ENCODE measurements around the gene AHSP. TPM values are rescaled to one million over a fixed set of nuclear protein-coding genes. Genes with fewer than 3 reads are reported as not detected.
"Not testable (repeated sequence)": the region's sequence is repeated elsewhere in the genome, so short reads cannot be mapped to it uniquely, and the experiment has no call there.

Gene AHSP
- polyA plus RNA-seq, 2 donors, result not detected

- WGBS, 2 donors, result 9 to 11% methylated on average over 55 to 57 of the region's 57 CpGs
- Histone ChIP-seq H3K9me3 (ENCODE audit: control insufficient read depth in 2 of 2, insufficient read depth in 1 of 2, low read depth in 1 of 2, low read length in 1 of 2) (no peaks in the 10 kb centered on the region), H3K27me3 (ENCODE audit: control insufficient read depth in 1 of 2, insufficient read depth in 2 of 2, low read length in 2 of 2) (no peaks in the 10 kb centered on the region), H3K27ac (ENCODE audit: low read depth in 2 of 2, low read length in 1 of 2) (no peak overlapping the region), H3K4me3 (ENCODE audit: low read depth in 1 of 2, low read length in 2 of 2) (peak overlapping the region; percentile 33 to 43), H3K36me3 (ENCODE audit: control insufficient read depth in 2 of 2, insufficient read depth in 2 of 2, low read length in 1 of 2) (no peaks in the 10 kb centered on the region), H3K4me1 (ENCODE audit: control insufficient read depth in 2 of 2, insufficient read depth in 2 of 2, low read length in 1 of 2) (peaks cover 0 to 3% of the 10 kb centered on the region in 2 donors)
These were observed 9.9 kb downstream of the AHSP start for GRCh38 chr16:31537362-31538242.

- not testable (repeated sequence) for H3K27ac ChIP-seq (ENCODE audit: low read depth in 2 of 2, low read length in 1 of 2); H3K36me3 ChIP-seq (ENCODE audit: control insufficient read depth in 2 of 2, insufficient read depth in 2 of 2, low read length in 1 of 2); H3K4me1 ChIP-seq (ENCODE audit: control insufficient read depth in 2 of 2, insufficient read depth in 2 of 2, low read length in 1 of 2); H3K4me3 ChIP-seq (ENCODE audit: low read depth in 1 of 2, low read length in 2 of 2); H3K27me3 ChIP-seq (ENCODE audit: control insufficient read depth in 1 of 2, insufficient read depth in 2 of 2, low read length in 2 of 2); H3K9me3 ChIP-seq (ENCODE audit: control insufficient read depth in 2 of 2, insufficient read depth in 1 of 2, low read depth in 1 of 2, low read length in 1 of 2)
- 71 to 72% methylated on average over 7 of the region's 7 CpGs for WGBS, 2 donors
These were observed 10.5 kb downstream of the AHSP start for GRCh38 chr16:31538243-31538598.

DNA sequence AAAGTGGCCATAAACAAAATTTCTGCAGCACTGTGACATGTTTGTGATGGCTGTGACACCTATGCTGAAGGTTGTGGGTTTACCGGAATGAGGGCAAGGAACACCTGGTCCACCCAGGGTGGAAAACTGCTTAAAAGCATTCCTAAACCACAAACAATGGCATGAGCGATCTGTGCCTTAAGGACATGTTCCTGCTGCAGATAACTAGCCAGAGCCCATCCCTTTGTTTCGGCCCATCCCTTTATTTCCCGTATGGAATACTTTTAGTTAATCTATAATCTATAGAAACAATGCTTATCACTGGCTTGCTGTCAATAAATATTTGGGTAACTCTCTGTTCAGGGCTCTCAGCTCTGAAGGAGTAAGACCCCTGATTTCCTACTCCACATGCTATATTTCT lies 12.1 kb downstream of the AHSP start:
- H3K9me3 ChIP-seq (ENCODE audit: control insufficient read depth in 2 of 2, insufficient read depth in 1 of 2, low read depth in 1 of 2, low read length in 1 of 2); H3K27ac ChIP-seq (ENCODE audit: low read depth in 2 of 2, low read length in 1 of 2); H3K27me3 ChIP-seq (ENCODE audit: control insufficient read depth in 1 of 2, insufficient read depth in 2 of 2, low read length in 2 of 2); H3K4me3 ChIP-seq (ENCODE audit: low read depth in 1 of 2, low read length in 2 of 2); H3K4me1 ChIP-seq (ENCODE audit: control insufficient read depth in 2 of 2, insufficient read depth in 2 of 2, low read length in 1 of 2); H3K36me3 ChIP-seq (ENCODE audit: control insufficient read depth in 2 of 2, insufficient read depth in 2 of 2, low read length in 1 of 2): not testable (repeated sequence)
- WGBS, 2 donors, result 81 to 83% methylated on average over 4 of the region's 4 CpGs

DNA sequence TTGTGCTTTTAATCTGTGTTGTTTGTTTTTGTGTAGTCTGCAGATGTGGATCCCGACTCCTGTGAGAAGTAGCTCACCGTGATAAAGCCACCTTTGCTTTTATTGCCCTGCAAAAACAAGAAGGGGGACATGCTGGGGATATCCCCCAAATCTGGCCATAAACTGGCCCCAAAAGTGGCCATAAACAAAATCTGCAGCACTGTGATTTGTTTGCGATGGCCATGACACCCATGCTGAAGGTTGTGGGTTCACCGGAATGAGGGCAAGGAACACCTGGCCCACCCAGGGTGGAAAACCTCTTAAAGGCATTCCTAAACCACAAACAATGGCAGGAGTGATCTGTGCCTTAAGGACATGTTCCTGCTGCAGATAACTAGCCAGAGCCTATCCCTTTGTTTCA lies 15.1 kb downstream of the AHSP start:
- Histone ChIP-seq H3K9me3 (ENCODE audit: control insufficient read depth in 2 of 2, insufficient read depth in 1 of 2, low read depth in 1 of 2, low read length in 1 of 2) (no peaks in the 10 kb centered on the region), H3K27me3 (ENCODE audit: control insufficient read depth in 1 of 2, insufficient read depth in 2 of 2, low read length in 2 of 2) (no peaks in the 10 kb centered on the region), H3K27ac (ENCODE audit: low read depth in 2 of 2, low read length in 1 of 2) (no peak overlapping the region), H3K4me1 (ENCODE audit: control insufficient read depth in 2 of 2, insufficient read depth in 2 of 2, low read length in 1 of 2) (no peaks in the 10 kb centered on the region), H3K36me3 (ENCODE audit: control insufficient read depth in 2 of 2, insufficient read depth in 2 of 2, low read length in 1 of 2) (no peaks in the 10 kb centered on the region), H3K4me3 (ENCODE audit: low read depth in 1 of 2, low read length in 2 of 2) (no peak overlapping the region)
- WGBS, 2 donors, result 92% methylated on average over 4 of the region's 4 CpGs

- Histone ChIP-seq H3K9me3 (ENCODE audit: control insufficient read depth in 2 of 2, insufficient read depth in 1 of 2, low read depth in 1 of 2, low read length in 1 of 2) (no peaks in the 10 kb centered on the region), H3K36me3 (ENCODE audit: control insufficient read depth in 2 of 2, insufficient read depth in 2 of 2, low read length in 1 of 2) (no peaks in the 10 kb centered on the region)
- WGBS, 2 donors, result 73 to 83% methylated on average over 8 of the region's 8 CpGs
These were observed 33.9 kb downstream of the AHSP start for GRCh38 chr16:31561426-31562233.

DNA sequence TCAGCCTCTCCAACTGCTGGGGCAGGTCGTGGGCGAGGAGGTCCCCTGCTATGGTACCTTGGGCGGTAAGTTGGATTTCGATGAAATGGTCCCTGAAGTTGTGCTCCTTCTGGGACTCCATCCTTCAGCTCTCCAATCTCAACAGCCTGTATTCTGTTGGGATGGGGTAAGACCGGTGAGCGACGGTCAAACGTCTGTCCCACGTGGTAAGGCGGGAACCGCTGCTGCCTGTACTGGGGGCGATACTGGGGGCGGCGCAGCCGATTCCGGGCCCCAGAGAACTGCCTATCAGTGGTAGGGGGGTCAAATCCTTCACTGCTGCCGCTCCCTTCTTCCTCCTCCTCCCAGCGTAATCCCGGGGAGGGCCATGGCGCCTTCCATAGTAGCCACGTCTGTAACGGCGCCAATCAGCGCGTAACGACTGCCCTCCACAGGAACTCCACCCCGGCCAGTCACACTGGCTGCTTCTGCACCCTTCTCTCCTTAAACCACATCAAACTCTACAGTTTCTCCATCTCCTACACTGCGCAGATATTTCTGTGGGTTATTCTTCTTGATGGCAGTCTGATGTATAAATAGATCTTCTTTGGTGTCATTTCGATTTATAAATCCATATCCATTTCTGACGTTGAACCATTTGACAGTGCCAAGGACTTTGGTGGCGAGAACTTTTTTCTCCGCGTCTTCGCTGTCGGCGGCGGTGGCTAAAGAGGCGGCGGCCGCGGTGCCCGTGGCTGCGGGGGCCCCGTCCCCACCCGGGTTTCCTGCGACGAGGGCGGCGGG lies 41.1 kb downstream of the AHSP start:
- peaks cover 3 to 4% of the 10 kb centered on the region in 2 donors for H3K27me3 ChIP-seq (ENCODE audit: control insufficient read depth in 1 of 2, insufficient read depth in 2 of 2, low read length in 2 of 2)
- no peaks in the 10 kb centered on the region for H3K36me3 ChIP-seq (ENCODE audit: control insufficient read depth in 2 of 2, insufficient read depth in 2 of 2, low read length in 1 of 2)
- 14 to 15% methylated on average over 48 to 49 of the region's 49 CpGs for WGBS, 2 donors
- H3K4me3 ChIP-seq (ENCODE audit: low read depth in 1 of 2, low read length in 2 of 2), result peak overlapping the region; percentile 1 to 31
- H3K27ac ChIP-seq (ENCODE audit: low read depth in 2 of 2, low read length in 1 of 2), result no peak overlapping the region
- peaks cover 0 to 4% of the 10 kb centered on the region in 2 donors for H3K9me3 ChIP-seq (ENCODE audit: control insufficient read depth in 2 of 2, insufficient read depth in 1 of 2, low read depth in 1 of 2, low read length in 1 of 2)
- H3K4me1 ChIP-seq (ENCODE audit: control insufficient read depth in 2 of 2, insufficient read depth in 2 of 2, low read length in 1 of 2), result no peaks in the 10 kb centered on the region

More at GRCh38 chr16:31561426-31562233, 33.9 kb downstream of the AHSP start:
- H3K4me3 ChIP-seq (ENCODE audit: low read depth in 1 of 2, low read length in 2 of 2), result no peak overlapping the region
- peaks cover 0 to 2% of the 10 kb centered on the region in 2 donors for H3K27me3 ChIP-seq (ENCODE audit: control insufficient read depth in 1 of 2, insufficient read depth in 2 of 2, low read length in 2 of 2)
- no peaks in the 10 kb centered on the region for H3K4me1 ChIP-seq (ENCODE audit: control insufficient read depth in 2 of 2, insufficient read depth in 2 of 2, low read length in 1 of 2)
- H3K27ac ChIP-seq (ENCODE audit: low read depth in 2 of 2, low read length in 1 of 2), result no peak overlapping the region

- H3K4me3 ChIP-seq (ENCODE audit: low read depth in 1 of 2, low read length in 2 of 2), result peak overlapping the region; percentile 1 to 31
- 4 to 5% methylated on average over 19 to 46 of the region's 46 CpGs for WGBS, 2 donors
These were observed 41.6 kb downstream of the AHSP start for GRCh38 chr16:31569360-31569717.

GRCh38 chr16:31572821-31573220 lies 45.1 kb downstream of the AHSP start:
- no peaks in the 10 kb centered on the region for H3K4me1 ChIP-seq (ENCODE audit: control insufficient read depth in 2 of 2, insufficient read depth in 2 of 2, low read length in 1 of 2)
- H3K27me3 ChIP-seq (ENCODE audit: control insufficient read depth in 1 of 2, insufficient read depth in 2 of 2, low read length in 2 of 2), result peaks cover 0 to 4% of the 10 kb centered on the region in 2 donors
- WGBS, 2 donors, result 40 to 69% methylated on average over 1 of the region's 1 CpG
- peaks cover 2 to 7% of the 10 kb centered on the region in 2 donors for H3K9me3 ChIP-seq (ENCODE audit: control insufficient read depth in 2 of 2, insufficient read depth in 1 of 2, low read depth in 1 of 2, low read length in 1 of 2)
- no peak overlapping the region for H3K27ac ChIP-seq (ENCODE audit: low read depth in 2 of 2, low read length in 1 of 2)
- H3K4me3 ChIP-seq (ENCODE audit: low read depth in 1 of 2, low read length in 2 of 2), result no peak overlapping the region
- H3K36me3 ChIP-seq (ENCODE audit: control insufficient read depth in 2 of 2, insufficient read depth in 2 of 2, low read length in 1 of 2), result no peaks in the 10 kb centered on the region

More at GRCh38 chr16:31569360-31569717, 41.6 kb downstream of the AHSP start:
- H3K27ac ChIP-seq (ENCODE audit: low read depth in 2 of 2, low read length in 1 of 2), result no peak overlapping the region
- H3K4me1 ChIP-seq (ENCODE audit: control insufficient read depth in 2 of 2, insufficient read depth in 2 of 2, low read length in 1 of 2), result no peaks in the 10 kb centered on the region
- peaks cover 0 to 4% of the 10 kb centered on the region in 2 donors for H3K9me3 ChIP-seq (ENCODE audit: control insufficient read depth in 2 of 2, insufficient read depth in 1 of 2, low read depth in 1 of 2, low read length in 1 of 2)
- H3K27me3 ChIP-seq (ENCODE audit: control insufficient read depth in 1 of 2, insufficient read depth in 2 of 2, low read length in 2 of 2), result peaks cover 3 to 4% of the 10 kb centered on the region in 2 donors
- H3K36me3 ChIP-seq (ENCODE audit: control insufficient read depth in 2 of 2, insufficient read depth in 2 of 2, low read length in 1 of 2), result no peaks in the 10 kb centered on the region

DNA sequence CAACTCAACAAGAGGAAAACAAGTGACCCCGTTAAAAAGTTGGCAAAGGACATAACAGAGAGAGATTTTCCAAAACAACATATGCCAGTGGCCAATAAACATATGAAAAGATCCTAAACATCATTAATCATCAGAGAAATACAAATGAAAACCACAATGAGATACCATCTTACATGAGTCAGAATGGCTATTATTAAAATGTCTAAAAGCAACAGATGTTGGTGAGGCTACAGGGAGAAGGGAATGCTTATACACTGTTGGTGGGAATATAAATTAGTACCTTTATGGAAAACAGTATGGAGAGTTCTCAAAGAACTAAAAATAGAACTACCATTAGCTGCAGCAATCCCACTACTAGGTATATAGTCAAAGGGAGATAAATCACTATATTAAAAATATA lies 46.5 kb downstream of the AHSP start:
- not testable (repeated sequence) for H3K36me3 ChIP-seq (ENCODE audit: control insufficient read depth in 2 of 2, insufficient read depth in 2 of 2, low read length in 1 of 2); H3K27ac ChIP-seq (ENCODE audit: low read depth in 2 of 2, low read length in 1 of 2); H3K9me3 ChIP-seq (ENCODE audit: control insufficient read depth in 2 of 2, insufficient read depth in 1 of 2, low read depth in 1 of 2, low read length in 1 of 2); H3K4me3 ChIP-seq (ENCODE audit: low read depth in 1 of 2, low read length in 2 of 2); H3K4me1 ChIP-seq (ENCODE audit: control insufficient read depth in 2 of 2, insufficient read depth in 2 of 2, low read length in 1 of 2); H3K27me3 ChIP-seq (ENCODE audit: control insufficient read depth in 1 of 2, insufficient read depth in 2 of 2, low read length in 2 of 2)
- 31 to 39% methylated on average over 1 of the region's 1 CpG for WGBS, 2 donors

Measured in esophagus (tissue), 2 donors.